Kidney epithelial cell (primary cell): ENCODE measurements around the gene CATSPERB. TPM values are rescaled to one million over a fixed set of nuclear protein-coding genes. Genes with fewer than 3 reads are reported as not detected.
"Not testable (repeated sequence)": the region's sequence is repeated elsewhere in the genome, so short reads cannot be mapped to it uniquely, and the experiment has no call there.

Source experiments
- DNase-seq: peaks from one replicate; pipeline ENCODE4 v3.0.0-alpha.2; 2010; ENCODE audit warnings: low read depth
- H3K27me3 ChIP-seq: 2 replicates; pipeline ENCODE4 v1.6.0; 2011; ENCODE audit warnings: low read length; ENCODE audit not compliant: control insufficient read depth, insufficient read depth
- H3K36me3 ChIP-seq: 2 replicates; pipeline ENCODE4 v1.5.1; 2011; ENCODE audit warnings: low read length; ENCODE audit not compliant: control insufficient read depth, insufficient read depth
- H3K4me3 ChIP-seq: 2 replicates; pipeline ENCODE4 v1.5.1; 2011; ENCODE audit warnings: low read depth, mild to moderate bottlenecking, control low read depth, low read length
- CTCF ChIP-seq: IDR thresholded peaks from 2 replicates; pipeline ENCODE4 v1.5.1; 2011; ENCODE audit warnings: mild to moderate bottlenecking, moderate library complexity, low read length, control low read depth, inconsistent platforms; ENCODE audit not compliant: insufficient read depth, poor library complexity, severe bottlenecking
- total RNA-seq: library from RNA; depleted of rRNA; stranded (reverse); fragments of >200 nt; gene quantifications from 2 replicates; pipeline ENCODE4 v1.2.3, GENCODE V29; 2015

Gene CATSPERB
- total RNA-seq, 1 donor from 2014 or later, result 0.08 TPM

- H3K4me3 ChIP-seq, result no peak overlapping the region
- H3K36me3 ChIP-seq, result no peaks in the 10 kb centered on the region
- no peak for DNase-seq
- no peaks in the 10 kb centered on the region for H3K27me3 ChIP-seq
- TF ChIP-seq CTCF, result no peak
Observed at GRCh38 chr14:91599994-91600393, 131.9 kb downstream of the CATSPERB start.

GRCh38 chr14:91595736-91596135, 136.2 kb downstream of the CATSPERB start:
- H3K4me3 ChIP-seq, result no peak overlapping the region
- H3K36me3 ChIP-seq, result no peaks in the 10 kb centered on the region
- TF ChIP-seq CTCF, result no peak
- no peak for DNase-seq
- H3K27me3 ChIP-seq, result no peaks in the 10 kb centered on the region

GRCh38 chr14:91593957-91594356, 137.9 kb downstream of the CATSPERB start:
- not testable (repeated sequence) for DNase-seq, H3K4me3 ChIP-seq, H3K27me3 ChIP-seq, H3K36me3 ChIP-seq

- no peak for TF ChIP-seq CTCF
- no peaks in the 10 kb centered on the region for H3K36me3 ChIP-seq
- H3K4me3 ChIP-seq, result no peak overlapping the region
- DNase-seq, result no peak
- no peaks in the 10 kb centered on the region for H3K27me3 ChIP-seq
Observed at GRCh38 chr14:91586410-91586809, 145.5 kb downstream of the CATSPERB start.

GRCh38 chr14:91585856-91586255, 146.0 kb downstream of the CATSPERB start:
- no peak for TF ChIP-seq CTCF
- Histone ChIP-seq H3K27me3 (no peaks in the 10 kb centered on the region), H3K4me3 (no peak overlapping the region), H3K36me3 (no peaks in the 10 kb centered on the region)
- no peak for DNase-seq

GRCh38 chr14:91582761-91583160, 149.1 kb downstream of the CATSPERB start:
- Histone ChIP-seq H3K4me3 (no peak overlapping the region), H3K36me3 (no peaks in the 10 kb centered on the region), H3K27me3 (peaks cover 3% of the 10 kb centered on the region)
- TF ChIP-seq CTCF, result no peak
- DNase-seq, result no peak
